Measurements from ENCODE around the gene CTSA.

CTSA gene

GRCh38 chr20:45910670-45911485 lies 19.7 kb downstream of the CTSA start:
- H3K27me3 ChIP-seq (ENCODE audit: insufficient read depth, poor library complexity, severe bottlenecking): no peaks in the 10 kb centered on the region
- H3K9me3 ChIP-seq (ENCODE audit: severe bottlenecking): no peaks in the 10 kb centered on the region
- H3K36me3 ChIP-seq (ENCODE audit: low read depth): no peaks in the 10 kb centered on the region
- DNase-seq (ENCODE audit: low spot score) (peak; percentile 100), ATAC-seq (ENCODE audit: low read depth) (peak; percentile 86)
- peak overlapping the region; percentile 15 for H3K4me3 ChIP-seq (ENCODE audit: severe bottlenecking)
- H3K27ac ChIP-seq (ENCODE audit: poor library complexity, severe bottlenecking): no peak overlapping the region
- no peak for TF ChIP-seq CTCF (IDR thresholded peaks at IDR 0.05; ENCODE audit: poor library complexity, severe bottlenecking)
- peaks cover 19% of the 10 kb centered on the region for H3K4me1 ChIP-seq (ENCODE audit: insufficient read depth, poor library complexity, severe bottlenecking)

- peaks cover 15% of the 10 kb centered on the region for H3K4me1 ChIP-seq (ENCODE audit: insufficient read depth, poor library complexity, severe bottlenecking)
- H3K4me3 ChIP-seq (ENCODE audit: severe bottlenecking): peak within 1 kb of the TSS; percentile 15
- no peaks in the 10 kb centered on the region for H3K9me3 ChIP-seq (ENCODE audit: severe bottlenecking)
- no peaks in the 10 kb centered on the region for H3K36me3 ChIP-seq (ENCODE audit: low read depth)
- no peak within 1 kb of the TSS for H3K27ac ChIP-seq (ENCODE audit: poor library complexity, severe bottlenecking)
- no peak for DNase-seq (ENCODE audit: low spot score)
- H3K27me3 ChIP-seq (ENCODE audit: insufficient read depth, poor library complexity, severe bottlenecking): no peaks in the 10 kb centered on the region
- ATAC-seq (ENCODE audit: low read depth): no peak
- TF ChIP-seq CTCF (IDR thresholded peaks at IDR 0.05; ENCODE audit: poor library complexity, severe bottlenecking): no peak
These were observed 20.6 kb downstream of the CTSA start, which contains the start of gene PLTP for GRCh38 chr20:45911486-45912343. TSS of gene PLTP (minus strand) at chr20:45912155. CDS start at chr20:45911452, 703 bp downstream.

GRCh38 chr20:45912344-45912682 lies 21.2 kb downstream of the CTSA start:
- Histone ChIP-seq H3K36me3 (ENCODE audit: low read depth) (no peaks in the 10 kb centered on the region), H3K27ac (ENCODE audit: poor library complexity, severe bottlenecking) (no peak overlapping the region), H3K9me3 (ENCODE audit: severe bottlenecking) (no peaks in the 10 kb centered on the region), H3K4me1 (ENCODE audit: insufficient read depth, poor library complexity, severe bottlenecking) (peaks cover 15% of the 10 kb centered on the region), H3K4me3 (ENCODE audit: severe bottlenecking) (peak overlapping the region; percentile 15), H3K27me3 (ENCODE audit: insufficient read depth, poor library complexity, severe bottlenecking) (no peaks in the 10 kb centered on the region)
- ATAC-seq (ENCODE audit: low read depth): no peak
- TF ChIP-seq CTCF (IDR thresholded peaks at IDR 0.05; ENCODE audit: poor library complexity, severe bottlenecking): no peak
- no peak for DNase-seq (ENCODE audit: low spot score)

- peaks cover 15% of the 10 kb centered on the region for H3K4me1 ChIP-seq (ENCODE audit: insufficient read depth, poor library complexity, severe bottlenecking)
- H3K36me3 ChIP-seq (ENCODE audit: low read depth): no peaks in the 10 kb centered on the region
- no peak overlapping the region for H3K27ac ChIP-seq (ENCODE audit: poor library complexity, severe bottlenecking)
- DNase-seq (ENCODE audit: low spot score): no peak
- H3K9me3 ChIP-seq (ENCODE audit: severe bottlenecking): no peaks in the 10 kb centered on the region
- no peaks in the 10 kb centered on the region for H3K27me3 ChIP-seq (ENCODE audit: insufficient read depth, poor library complexity, severe bottlenecking)
- ATAC-seq (ENCODE audit: low read depth): no peak
- H3K4me3 ChIP-seq (ENCODE audit: severe bottlenecking): no peak overlapping the region
- TF ChIP-seq CTCF (IDR thresholded peaks at IDR 0.05; ENCODE audit: poor library complexity, severe bottlenecking): no peak
These were observed 22.0 kb downstream of the CTSA start for GRCh38 chr20:45913116-45913515.
